ENCODE measurements around the gene PCDHAC1.

PCDHAC1 gene

GRCh38 chr5:140964356-140964755 lies 38.3 kb downstream of the PCDHAC1 start:
- TF ChIP-seq CTCF (IDR thresholded peaks at IDR 0.05; ENCODE audit: insufficient read depth, low read length, poor library complexity, severe bottlenecking), result no peak
- no peaks in the 10 kb centered on the region for H3K36me3 ChIP-seq (ENCODE audit: control insufficient read depth, insufficient read depth, low read length)
- DNase-seq (ENCODE audit: extremely low read depth, insufficient read length), result no peak
- H3K27me3 ChIP-seq (replicated peaks; ENCODE audit: control insufficient read depth, insufficient read depth, low read length), result no peaks in the 10 kb centered on the region
- H3K4me3 ChIP-seq (replicated peaks; ENCODE audit: low read depth, low read length), result no peak overlapping the region

- no peaks in the 10 kb centered on the region for H3K36me3 ChIP-seq (ENCODE audit: control insufficient read depth, insufficient read depth, low read length)
- no peak for TF ChIP-seq CTCF (IDR thresholded peaks at IDR 0.05; ENCODE audit: insufficient read depth, low read length, poor library complexity, severe bottlenecking)
- no peaks in the 10 kb centered on the region for H3K27me3 ChIP-seq (replicated peaks; ENCODE audit: control insufficient read depth, insufficient read depth, low read length)
- DNase-seq (ENCODE audit: extremely low read depth, insufficient read length), result no peak
- H3K4me3 ChIP-seq (replicated peaks; ENCODE audit: low read depth, low read length), result no peak overlapping the region
These were observed 39.8 kb downstream of the PCDHAC1 start for GRCh38 chr5:140965905-140966292.

- H3K4me3 ChIP-seq (replicated peaks; ENCODE audit: low read depth, low read length), result no peak within 1 kb of the TSS
- H3K36me3 ChIP-seq (ENCODE audit: control insufficient read depth, insufficient read depth, low read length), result no peaks in the 10 kb centered on the region
- TF ChIP-seq CTCF (IDR thresholded peaks at IDR 0.05; ENCODE audit: insufficient read depth, low read length, poor library complexity, severe bottlenecking), result no peak
- peak; percentile 1 for DNase-seq (ENCODE audit: extremely low read depth, insufficient read length)
- no peaks in the 10 kb centered on the region for H3K27me3 ChIP-seq (replicated peaks; ENCODE audit: control insufficient read depth, insufficient read depth, low read length)
These were observed 40.5 kb downstream of the PCDHAC1 start, which contains the start of gene PCDHAC2 for GRCh38 chr5:140966293-140967225. PCDHAC2 (plus strand) TSS chr5:140966476; CDS start chr5:140966767, 291 bp downstream.

- H3K36me3 ChIP-seq (ENCODE audit: control insufficient read depth, insufficient read depth, low read length), result no peaks in the 10 kb centered on the region
- H3K4me3 ChIP-seq (replicated peaks; ENCODE audit: low read depth, low read length), result no peak overlapping the region
- no peak for DNase-seq (ENCODE audit: extremely low read depth, insufficient read length)
- H3K27me3 ChIP-seq (replicated peaks; ENCODE audit: control insufficient read depth, insufficient read depth, low read length), result no peaks in the 10 kb centered on the region
- no peak for TF ChIP-seq CTCF (IDR thresholded peaks at IDR 0.05; ENCODE audit: insufficient read depth, low read length, poor library complexity, severe bottlenecking)
These were observed 41.3 kb downstream of the PCDHAC1 start for GRCh38 chr5:140967226-140967893.

GRCh38 chr5:140969880-140970279 lies 43.8 kb downstream of the PCDHAC1 start:
- no peak for TF ChIP-seq CTCF (IDR thresholded peaks at IDR 0.05; ENCODE audit: insufficient read depth, low read length, poor library complexity, severe bottlenecking)
- no peaks in the 10 kb centered on the region for H3K36me3 ChIP-seq (ENCODE audit: control insufficient read depth, insufficient read depth, low read length)
- DNase-seq (ENCODE audit: extremely low read depth, insufficient read length), result no peak
- no peak overlapping the region for H3K4me3 ChIP-seq (replicated peaks; ENCODE audit: low read depth, low read length)
- no peaks in the 10 kb centered on the region for H3K27me3 ChIP-seq (replicated peaks; ENCODE audit: control insufficient read depth, insufficient read depth, low read length)
